Cerebellar cortex (tissue), 1 donor: ENCODE measurements around the gene SPACA1.
"Not testable (repeated sequence)": the region's sequence is repeated elsewhere in the genome, so short reads cannot be mapped to it uniquely, and the experiment has no call there.

ENCODE experiments used
- DNase-seq: peaks from one replicate; pipeline ENCODE4 v3.0.0-alpha.2; 2015; ENCODE audit warnings: low spot score

The SPACA1 gene

GRCh38 chr6:88047510-88048150, at the start of gene SPACA1:
Gene SPACA1, plus strand, starts transcription at chr6:88047841. Its CDS starts 65 bp downstream, at chr6:88047906.
- DNase-seq, result no peak

DNA sequence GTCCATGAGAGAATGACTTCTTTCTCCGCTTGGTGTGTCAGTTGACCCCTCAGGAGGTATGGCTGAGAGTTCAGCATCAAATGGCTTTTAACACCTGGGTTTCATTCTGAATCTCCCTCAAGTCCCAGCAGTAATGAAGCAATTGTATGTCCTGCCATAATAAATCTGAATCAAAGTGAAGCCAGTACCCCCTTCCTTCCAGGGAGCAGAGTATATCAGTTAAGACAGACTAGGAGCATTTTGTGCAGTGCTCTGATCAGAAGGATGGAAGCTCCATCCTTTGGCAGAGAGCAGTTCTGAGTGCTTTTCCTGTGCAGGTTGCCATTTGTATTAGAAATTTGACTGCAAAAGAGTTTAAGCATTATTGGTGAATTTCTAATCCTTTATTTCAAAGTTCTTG, 46.9 kb upstream of the SPACA1 start:
- DNase-seq, result no peak

GRCh38 chr6:88001279-88001678, 46.4 kb upstream of the SPACA1 start:
- DNase-seq, result not testable (repeated sequence)

- DNase-seq, result no peak
Observed at GRCh38 chr6:88004707-88005106, 42.9 kb upstream of the SPACA1 start.

DNA sequence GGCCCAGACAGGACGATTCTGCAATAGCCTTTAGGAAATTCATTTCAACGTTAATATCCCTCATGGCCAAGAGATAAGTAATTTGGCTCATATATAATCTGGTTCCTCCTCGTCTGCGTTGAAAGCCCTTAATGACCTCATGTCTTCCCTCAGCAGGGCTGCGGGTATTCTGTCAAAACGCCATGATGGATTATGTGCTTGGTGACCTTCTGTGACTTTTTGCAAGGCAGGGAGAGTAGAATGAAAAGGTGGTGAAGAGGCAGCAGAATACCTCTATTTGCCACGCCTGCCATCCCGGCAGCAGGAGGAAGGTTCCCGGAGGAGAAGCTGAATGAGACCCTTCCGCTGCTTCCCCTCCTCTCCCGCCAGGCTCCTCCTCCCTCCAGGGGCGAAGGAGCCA, 41.1 kb upstream of the SPACA1 start:
- DNase-seq, result no peak

GRCh38 chr6:88008411-88008810, 39.2 kb upstream of the SPACA1 start:
- DNase-seq, result no peak

DNA sequence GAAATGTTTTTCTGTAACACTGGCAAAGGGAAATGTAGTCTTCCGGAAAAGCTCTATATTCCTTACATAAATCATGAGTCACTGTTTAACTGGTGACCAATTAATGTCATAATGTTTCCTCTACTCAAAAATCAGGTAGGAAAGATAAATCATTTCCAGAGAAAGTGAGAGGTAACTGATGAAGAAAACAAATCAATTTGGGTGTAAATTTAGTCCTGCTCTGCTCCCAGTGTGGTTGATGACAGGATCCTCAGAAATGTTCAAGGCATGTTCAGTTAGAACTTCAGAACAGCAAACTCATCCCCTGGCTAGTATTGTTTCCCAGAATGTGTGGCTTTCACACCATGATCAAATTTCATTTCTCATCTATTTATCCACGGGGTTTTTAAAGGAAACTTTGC, 38.8 kb upstream of the SPACA1 start:
- no peak for DNase-seq

GRCh38 chr6:88013015-88013414, 34.6 kb upstream of the SPACA1 start:
- DNase-seq, result no peak

DNA sequence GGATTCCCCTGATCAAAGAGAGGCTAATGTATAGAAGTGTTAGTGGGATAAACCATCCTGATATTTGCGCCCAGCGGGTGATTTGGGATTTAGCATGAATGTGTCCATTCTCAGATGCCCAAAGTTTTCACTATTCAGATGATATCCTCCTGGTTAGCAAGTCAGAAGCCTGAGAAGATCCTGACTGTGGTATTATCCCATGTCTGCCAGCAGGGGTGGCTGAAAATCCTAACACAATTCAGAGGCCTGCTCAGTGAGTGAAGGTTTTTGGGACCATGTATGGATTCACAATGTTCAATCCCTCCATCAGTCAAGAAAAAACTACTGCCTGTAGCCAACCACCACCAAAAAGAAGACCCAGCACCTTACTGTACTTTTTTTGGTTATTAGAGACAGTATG, 34.1 kb upstream of the SPACA1 start:
- no peak for DNase-seq

GRCh38 chr6:88020439-88020838, 27.2 kb upstream of the SPACA1 start:
- DNase-seq, result no peak

- no peak for DNase-seq
Observed at GRCh38 chr6:88024696-88025095, 22.9 kb upstream of the SPACA1 start.

DNA sequence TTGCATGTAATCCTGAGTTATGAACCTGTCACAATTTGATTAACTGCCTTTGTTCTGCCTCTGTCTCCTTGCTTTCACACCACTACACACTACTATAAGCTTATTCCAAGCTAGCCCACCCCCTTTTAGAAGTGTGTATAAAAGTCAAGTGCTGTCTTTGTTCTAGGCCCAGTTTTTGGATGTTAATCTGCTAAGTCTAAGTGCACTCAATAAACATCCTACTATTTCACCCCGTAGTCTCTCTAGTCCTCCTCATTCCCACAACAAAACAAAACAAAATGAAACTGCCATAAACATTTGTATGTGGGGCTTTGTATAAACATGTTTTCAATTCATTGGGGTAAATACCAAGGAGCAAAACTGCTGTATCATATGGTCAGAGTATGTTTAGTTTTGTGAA, 16.1 kb upstream of the SPACA1 start:
- DNase-seq, result no peak

DNA sequence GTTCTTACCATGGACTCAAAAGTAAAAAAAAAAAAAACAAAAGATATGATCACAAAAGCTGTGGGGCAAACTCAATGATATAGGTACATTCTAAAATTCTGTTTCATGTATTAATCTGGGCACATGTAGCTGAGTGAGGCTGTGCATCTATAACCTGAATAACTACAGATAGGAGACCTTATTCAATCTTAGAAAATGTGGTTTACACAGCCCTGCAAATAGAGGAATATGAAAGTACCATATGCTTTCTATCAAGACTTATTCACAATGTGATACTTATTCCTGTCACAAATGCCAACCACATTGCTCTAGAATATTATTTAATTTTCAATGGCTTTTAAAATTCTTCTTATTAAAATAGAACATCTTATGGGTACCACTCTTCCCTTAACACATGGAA, 3.1 kb upstream of the SPACA1 start:
- no peak for DNase-seq

DNA sequence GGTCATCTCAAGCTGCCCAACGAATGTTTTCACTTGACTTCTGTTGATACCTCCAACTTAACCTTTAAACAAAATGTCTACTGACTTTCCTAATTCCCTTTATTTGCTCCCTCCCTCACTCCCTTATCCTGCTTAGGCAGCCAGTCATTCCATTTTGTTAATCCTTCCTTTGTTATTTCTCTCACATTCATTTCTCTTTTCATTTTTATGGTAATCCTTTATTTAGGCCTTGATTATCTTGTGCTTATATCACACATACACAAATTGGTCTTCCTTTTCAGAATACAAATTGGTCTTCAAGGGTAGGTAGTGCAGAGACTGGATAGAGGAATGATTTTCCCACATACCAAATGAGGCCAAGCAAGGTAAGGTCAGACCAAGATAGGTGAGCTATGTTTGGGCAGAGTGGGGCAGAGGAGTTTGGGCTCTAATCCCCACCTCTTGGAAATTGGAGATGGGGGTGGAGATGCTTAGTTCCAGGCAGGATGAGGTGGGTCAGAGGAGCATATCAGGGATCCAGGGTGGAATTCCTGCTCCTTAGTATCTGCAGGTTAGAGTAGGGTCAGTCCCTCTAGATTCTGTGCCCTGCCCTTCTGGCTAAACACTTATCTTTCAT, 2.0 kb upstream of the SPACA1 start:
- no peak for DNase-seq

DNA sequence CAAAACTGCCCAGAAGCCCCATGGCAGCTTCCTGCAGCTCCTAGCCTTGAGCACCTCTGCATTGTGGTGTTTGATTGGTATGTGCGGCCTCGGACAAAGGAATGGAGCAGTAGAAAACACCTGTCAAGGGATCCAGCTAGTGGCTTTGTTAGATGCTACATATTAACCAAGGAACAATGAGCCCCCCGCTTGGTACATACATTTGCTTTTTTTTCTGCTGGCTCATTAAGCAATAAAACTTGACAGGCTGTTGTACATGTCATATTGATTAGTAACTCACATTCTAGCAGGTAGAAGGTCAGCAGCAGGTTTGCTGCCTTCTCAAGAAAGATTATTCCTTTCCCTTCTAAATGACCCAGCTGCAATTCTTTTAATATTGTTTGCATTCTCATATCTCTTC, 937 bp downstream of the SPACA1 start:
- DNase-seq, result no peak

- no peak for DNase-seq
Observed at GRCh38 chr6:88050140-88050818, 2.6 kb downstream of the SPACA1 start.

GRCh38 chr6:88059191-88059590, 11.6 kb downstream of the SPACA1 start:
- no peak for DNase-seq

GRCh38 chr6:88062376-88062775, 14.7 kb downstream of the SPACA1 start:
- no peak for DNase-seq

- no peak for DNase-seq
Observed at GRCh38 chr6:88072462-88072861, 24.8 kb downstream of the SPACA1 start.

GRCh38 chr6:88074791-88075190, 27.1 kb downstream of the SPACA1 start:
- no peak for DNase-seq

- DNase-seq, result no peak
Observed at GRCh38 chr6:88077305-88077704, 29.7 kb downstream of the SPACA1 start.

DNA sequence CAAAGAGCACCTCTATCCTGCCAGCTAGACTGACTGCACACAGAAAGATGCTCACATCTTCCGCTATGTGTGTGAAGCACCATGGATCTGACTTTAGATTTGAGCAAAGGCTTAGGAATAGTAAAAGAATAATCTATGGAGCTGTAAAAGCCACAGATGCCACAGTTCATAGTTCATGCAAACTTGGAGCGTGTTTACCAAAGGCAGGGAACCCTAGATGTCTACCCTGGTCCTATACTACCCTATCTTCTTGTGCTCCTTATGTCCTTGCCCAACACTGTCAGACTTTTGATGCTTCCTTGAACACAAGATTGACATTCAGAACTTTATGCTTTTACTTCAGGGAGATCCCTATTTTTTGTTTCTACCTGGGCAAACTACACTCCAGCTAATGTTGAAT, 39.2 kb downstream of the SPACA1 start:
- DNase-seq, result no peak

DNA sequence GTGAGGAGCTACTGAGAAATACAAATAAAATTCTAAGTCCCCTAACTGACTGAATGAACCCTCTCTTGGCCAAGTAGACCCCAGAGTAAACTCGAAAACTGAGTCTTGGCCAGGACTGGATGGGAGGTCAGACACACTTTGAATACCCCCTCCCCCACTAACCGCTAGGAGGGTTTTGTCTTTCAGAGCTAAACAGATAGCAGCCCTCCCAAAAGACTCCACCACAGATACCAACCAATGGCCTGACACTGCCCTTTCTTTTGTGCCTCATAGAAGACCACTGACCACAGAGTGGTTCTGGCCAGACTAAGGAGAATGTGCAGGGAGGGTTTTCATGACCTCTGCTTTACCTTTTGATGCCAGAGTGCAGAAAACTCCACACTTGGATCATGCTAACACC, 42.1 kb downstream of the SPACA1 start:
- DNase-seq, result no peak
